Cardiac muscle cell (in vitro differentiated cells and primary cell): ENCODE results near the gene ATOH1. TPM values are rescaled to one million over a fixed set of nuclear protein-coding genes. Genes with fewer than 3 reads are reported as not detected.

ENCODE experiments used
- DNase-seq, 2 donors: peaks; one replicate each; pipeline versions ENCODE4 v3.0.0 to v3.0.0-alpha.2; 2010 to 2017; ENCODE audit warnings: low read depth in 1 of 2, low spot score in 1 of 2
- H3K27ac ChIP-seq: fragments of 200-600 bp; sonication (generic); 2 replicates; pipeline ENCODE4 v1.5.1; 2016
- H3K27me3 ChIP-seq: fragments of 200-600 bp; sonication (generic); 2 replicates; pipeline ENCODE4 v1.6.0; 2016; ENCODE audit warnings: control low read depth
- H3K36me3 ChIP-seq: fragments of 200-600 bp; sonication (generic); 2 replicates; pipeline ENCODE4 v1.5.1; 2016; ENCODE audit warnings: control low read depth
- H3K4me1 ChIP-seq: fragments of 200-600 bp; sonication (generic); 2 replicates; pipeline ENCODE4 v1.8.1; 2017; ENCODE audit warnings: low read depth, mild to moderate bottlenecking, mixed run types
- H3K4me3 ChIP-seq: fragments of 200-600 bp; sonication (generic); 2 replicates; pipeline ENCODE4 v1.5.1; 2016; ENCODE audit warnings: mild to moderate bottlenecking
- H3K9me3 ChIP-seq: fragments of 200-600 bp; sonication (generic); 2 replicates; pipeline ENCODE4 v1.5.1; 2017; ENCODE audit warnings: low read depth, mild to moderate bottlenecking, control low read depth
- CTCF ChIP-seq: IDR thresholded peaks from 2 replicates; pipeline ENCODE4 v1.5.1; 2012; ENCODE audit warnings: low read depth, mild to moderate bottlenecking, low read length
- polyA plus RNA-seq: library from polyadenylated mRNA; unstranded; fragments of >200 nt; fragmentation: Nextera tagmentation; extraction: Ambion mirVana; gene quantifications from 2 replicates; pipeline ENCODE4 v1.2.1, GENCODE V29; 2016
- total RNA-seq: library from RNA; depleted of rRNA; stranded (reverse); fragments of >200 nt; gene quantifications from 2 replicates; pipeline ENCODE4 v1.2.3, GENCODE V29; 2016

Gene ATOH1
- 0.14 TPM in 1 of 2 replicates, not detected in the other for total RNA-seq
- not detected in 2 replicates for polyA plus RNA-seq

- no peaks in the 10 kb centered on the region for H3K36me3 ChIP-seq
- no peak for TF ChIP-seq CTCF
- H3K27ac ChIP-seq: no peak within 1 kb of the TSS
- H3K9me3 ChIP-seq: no peaks in the 10 kb centered on the region
- H3K27me3 ChIP-seq: peaks cover 100% of the 10 kb centered on the region
- peak within 1 kb of the TSS; percentile 37 for H3K4me3 ChIP-seq
- peaks cover 13% of the 10 kb centered on the region for H3K4me1 ChIP-seq
- peak in 1 of 2 donors; percentile 64 for DNase-seq
These were observed at the start of gene ATOH1 for GRCh38 chr4:93828332-93828994. Gene ATOH1 (plus strand): TSS chr4:93828753. CDS start chr4:93828927, 174 bp downstream.

DNA sequence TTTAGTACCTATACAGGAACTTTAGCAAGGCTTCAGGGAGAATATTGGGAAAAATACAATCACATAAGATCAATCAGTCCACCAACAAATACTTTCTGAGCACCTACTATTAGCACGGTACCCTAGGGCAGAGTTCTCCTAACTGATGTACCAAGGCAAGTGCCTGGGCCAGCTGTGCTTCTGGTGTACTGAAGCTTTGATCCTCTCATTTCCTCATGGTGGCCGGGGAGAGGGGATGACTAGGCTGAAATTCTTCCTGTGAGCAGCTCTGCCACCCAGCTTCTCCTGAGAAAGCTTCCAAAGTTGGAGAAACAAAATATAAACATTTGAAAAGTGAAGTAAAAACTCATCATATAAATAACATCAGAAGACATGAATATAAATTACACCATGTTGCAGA, 49.3 kb upstream of the ATOH1 start:
- no peak overlapping the region for H3K4me3 ChIP-seq
- DNase-seq: no peak
- no peaks in the 10 kb centered on the region for H3K4me1 ChIP-seq
- no peaks in the 10 kb centered on the region for H3K9me3 ChIP-seq
- TF ChIP-seq CTCF: no peak
- no peaks in the 10 kb centered on the region for H3K36me3 ChIP-seq
- H3K27ac ChIP-seq: no peak overlapping the region
- no peaks in the 10 kb centered on the region for H3K27me3 ChIP-seq

- Histone ChIP-seq H3K27me3 (no peaks in the 10 kb centered on the region), H3K36me3 (no peaks in the 10 kb centered on the region), H3K4me3 (no peak overlapping the region), H3K4me1 (no peaks in the 10 kb centered on the region), H3K9me3 (no peaks in the 10 kb centered on the region), H3K27ac (no peak overlapping the region)
- TF ChIP-seq CTCF: no peak
- no peak for DNase-seq
These were observed 48.5 kb upstream of the ATOH1 start for GRCh38 chr4:93780080-93780479.

- DNase-seq: no peak
- Histone ChIP-seq H3K4me3 (no peak overlapping the region), H3K36me3 (no peaks in the 10 kb centered on the region), H3K4me1 (no peaks in the 10 kb centered on the region), H3K27ac (no peak overlapping the region), H3K9me3 (no peaks in the 10 kb centered on the region), H3K27me3 (no peaks in the 10 kb centered on the region)
- TF ChIP-seq CTCF: no peak
These were observed 47.4 kb upstream of the ATOH1 start for GRCh38 chr4:93781198-93781597.

DNA sequence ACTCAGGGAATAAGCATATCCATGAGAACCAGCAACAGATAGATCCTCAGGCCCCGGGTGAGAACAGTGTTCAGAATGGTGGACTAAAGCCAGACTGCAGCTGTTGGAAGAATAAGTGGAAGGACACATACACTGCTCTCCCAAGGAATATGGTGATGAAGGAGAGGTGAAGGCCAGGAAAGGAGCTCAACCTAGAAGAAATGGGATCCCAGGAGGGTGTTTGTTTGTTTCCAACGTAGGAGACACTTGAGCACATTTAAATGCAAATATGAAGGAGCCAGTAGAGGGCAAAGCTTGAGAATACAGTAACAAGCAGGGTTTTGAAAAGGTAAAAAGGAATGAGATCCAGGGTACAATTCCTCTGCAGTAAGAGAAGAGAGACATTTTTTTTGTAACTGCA, 42.4 kb upstream of the ATOH1 start:
- no peaks in the 10 kb centered on the region for H3K9me3 ChIP-seq
- H3K27me3 ChIP-seq: no peaks in the 10 kb centered on the region
- no peaks in the 10 kb centered on the region for H3K4me1 ChIP-seq
- H3K36me3 ChIP-seq: no peaks in the 10 kb centered on the region
- no peak for TF ChIP-seq CTCF
- no peak overlapping the region for H3K4me3 ChIP-seq
- no peak overlapping the region for H3K27ac ChIP-seq
- DNase-seq: no peak

- TF ChIP-seq CTCF: peak; percentile 41
- no peak overlapping the region for H3K4me3 ChIP-seq
- no peaks in the 10 kb centered on the region for H3K27me3 ChIP-seq
- DNase-seq: peak; percentile 27 to 42
- no peaks in the 10 kb centered on the region for H3K9me3 ChIP-seq
- H3K27ac ChIP-seq: no peak overlapping the region
- no peaks in the 10 kb centered on the region for H3K36me3 ChIP-seq
- H3K4me1 ChIP-seq: no peaks in the 10 kb centered on the region
These were observed 39.8 kb upstream of the ATOH1 start for GRCh38 chr4:93788712-93789111.
